ENCODE results near the gene FBXO31. TPM values are rescaled to one million over a fixed set of nuclear protein-coding genes. Genes with fewer than 3 reads are reported as not detected.

Gene FBXO31
- polyA plus RNA-seq, 1 donor from 2014 or later: 20.6 TPM

- Histone ChIP-seq H3K27me3 (ENCODE audit: insufficient read depth, low read depth, low read length) (no peaks in the 10 kb centered on the region), H3K4me3 (ENCODE audit: low read length) (no peak overlapping the region)
Measured at GRCh38 chr16:87339086-87339723, 44.4 kb downstream of the FBXO31 start.

DNA sequence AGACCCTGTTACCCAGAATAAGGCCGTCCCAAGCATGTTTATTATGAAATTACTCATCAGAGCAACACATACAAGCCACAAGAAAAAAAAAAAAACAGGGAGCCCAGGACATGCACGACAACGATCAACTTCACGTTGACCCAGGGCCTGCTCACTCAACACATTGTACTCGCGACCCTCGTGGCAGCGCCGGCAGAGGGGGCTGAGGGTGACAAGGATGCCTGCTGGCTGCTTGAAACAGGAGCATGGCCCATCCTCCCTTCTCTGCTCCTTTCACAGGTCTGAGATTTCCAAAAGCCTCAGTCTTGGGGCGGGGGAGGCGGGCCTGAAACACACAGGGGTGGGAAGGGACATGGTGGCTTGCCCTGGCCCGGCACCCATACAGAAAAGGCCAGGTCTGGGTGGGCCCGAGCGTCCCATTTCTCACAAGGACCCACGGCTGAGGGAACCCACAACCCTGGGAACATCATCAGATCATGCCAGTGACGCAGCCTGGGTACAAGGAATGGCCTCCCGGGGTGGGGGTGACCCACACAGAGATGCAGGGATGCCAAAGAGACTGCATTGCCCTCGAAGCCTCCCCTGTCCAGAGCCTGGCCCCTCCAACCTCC, 45.3 kb downstream of the FBXO31 start:
- Histone ChIP-seq H4K20me1 (ENCODE audit: insufficient read depth) (no peaks in the 10 kb centered on the region), H3F3A (ENCODE audit: insufficient read depth, low read length, poor library complexity, severe bottlenecking) (no peaks in the 10 kb centered on the region), H3K4me2 (ENCODE audit: low read length) (no peak overlapping the region), H3K9me2 (ENCODE audit: insufficient read depth, low read length) (no peaks in the 10 kb centered on the region), H3K9ac (ENCODE audit: low read length) (no peak overlapping the region), H3K27ac (ENCODE audit: low read length) (no peak overlapping the region), H3K79me2 (replicated peaks; ENCODE audit: insufficient read depth, low read length) (no peaks in the 10 kb centered on the region), H3K36me3 (ENCODE audit: insufficient read depth, low read length) (no peaks in the 10 kb centered on the region), H2AFZ (ENCODE audit: low read depth, low read length) (no peak overlapping the region), H3K4me3 (ENCODE audit: low read length) (no peak overlapping the region), H3K9me3 (ENCODE audit: low read length) (no peaks in the 10 kb centered on the region), H3K27me3 (ENCODE audit: insufficient read depth, low read depth, low read length) (no peaks in the 10 kb centered on the region)
- TF ChIP-seq MXI1 (conservative IDR thresholded peaks at IDR 0.05; ENCODE audit: poor library complexity, severe bottlenecking) (no peak), RAD21 (conservative IDR thresholded peaks at IDR 0.05) (no peak), POLR2AphosphoS5 (IDR thresholded peaks at IDR 0.05) (no peak), TAF1 (IDR thresholded peaks at IDR 0.05; ENCODE audit: low read depth) (no peak), SMC3 (conservative IDR thresholded peaks at IDR 0.05; ENCODE audit: poor library complexity) (no peak), EP300 (conservative IDR thresholded peaks at IDR 0.05; ENCODE audit: poor library complexity, severe bottlenecking) (no peak)
- TF ChIP-seq, protein P1, sequence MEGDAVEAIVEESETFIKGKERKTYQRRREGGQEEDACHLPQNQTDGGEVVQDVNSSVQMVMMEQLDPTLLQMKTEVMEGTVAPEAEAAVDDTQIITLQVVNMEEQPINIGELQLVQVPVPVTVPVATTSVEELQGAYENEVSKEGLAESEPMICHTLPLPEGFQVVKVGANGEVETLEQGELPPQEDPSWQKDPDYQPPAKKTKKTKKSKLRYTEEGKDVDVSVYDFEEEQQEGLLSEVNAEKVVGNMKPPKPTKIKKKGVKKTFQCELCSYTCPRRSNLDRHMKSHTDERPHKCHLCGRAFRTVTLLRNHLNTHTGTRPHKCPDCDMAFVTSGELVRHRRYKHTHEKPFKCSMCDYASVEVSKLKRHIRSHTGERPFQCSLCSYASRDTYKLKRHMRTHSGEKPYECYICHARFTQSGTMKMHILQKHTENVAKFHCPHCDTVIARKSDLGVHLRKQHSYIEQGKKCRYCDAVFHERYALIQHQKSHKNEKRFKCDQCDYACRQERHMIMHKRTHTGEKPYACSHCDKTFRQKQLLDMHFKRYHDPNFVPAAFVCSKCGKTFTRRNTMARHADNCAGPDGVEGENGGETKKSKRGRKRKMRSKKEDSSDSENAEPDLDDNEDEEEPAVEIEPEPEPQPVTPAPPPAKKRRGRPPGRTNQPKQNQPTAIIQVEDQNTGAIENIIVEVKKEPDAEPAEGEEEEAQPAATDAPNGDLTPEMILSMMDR (IDR thresholded peaks at IDR 0.05; ENCODE audit: poor library complexity, severe bottlenecking): no peak

More at GRCh38 chr16:87339086-87339723, 44.4 kb downstream of the FBXO31 start:
- Histone ChIP-seq H3K9me2 (ENCODE audit: insufficient read depth, low read length) (no peaks in the 10 kb centered on the region), H3F3A (ENCODE audit: insufficient read depth, low read length, poor library complexity, severe bottlenecking) (no peaks in the 10 kb centered on the region), H2AFZ (ENCODE audit: low read depth, low read length) (no peak overlapping the region), H3K9ac (ENCODE audit: low read length) (no peak overlapping the region), H3K27ac (ENCODE audit: low read length) (no peak overlapping the region), H3K36me3 (ENCODE audit: insufficient read depth, low read length) (no peaks in the 10 kb centered on the region), H3K79me2 (replicated peaks; ENCODE audit: insufficient read depth, low read length) (no peaks in the 10 kb centered on the region), H4K20me1 (ENCODE audit: insufficient read depth) (no peaks in the 10 kb centered on the region), H3K4me2 (ENCODE audit: low read length) (no peak overlapping the region), H3K9me3 (ENCODE audit: low read length) (no peaks in the 10 kb centered on the region)
- TF ChIP-seq, protein P1 (IDR thresholded peaks at IDR 0.05; ENCODE audit: poor library complexity, severe bottlenecking): no peak
- TF ChIP-seq RAD21 (conservative IDR thresholded peaks at IDR 0.05) (no peak), TAF1 (IDR thresholded peaks at IDR 0.05; ENCODE audit: low read depth) (no peak), REST (IDR thresholded peaks at IDR 0.05; ENCODE audit: borderline replicate concordance) (no peak), POLR2AphosphoS5 (IDR thresholded peaks at IDR 0.05) (no peak), SMC3 (conservative IDR thresholded peaks at IDR 0.05; ENCODE audit: poor library complexity) (no peak), EP300 (conservative IDR thresholded peaks at IDR 0.05; ENCODE audit: poor library complexity, severe bottlenecking) (no peak), MXI1 (conservative IDR thresholded peaks at IDR 0.05; ENCODE audit: poor library complexity, severe bottlenecking) (no peak), EZH2 (IDR thresholded peaks at IDR 0.05; ENCODE audit: borderline replicate concordance, insufficient read depth, low read length, poor library complexity, severe bottlenecking) (no peak)
